ENCODE results near the gene TSHZ2. TPM values are rescaled to one million over a fixed set of nuclear protein-coding genes. Genes with fewer than 3 reads are reported as not detected.
"Not testable (repeated sequence)": the region's sequence is repeated elsewhere in the genome, so short reads cannot be mapped to it uniquely, and the experiment has no call there.

TSHZ2 gene
- total RNA-seq, 4 donors from 2014 or later, result 1.0 to 3.5 (median 2.8) TPM

DNA sequence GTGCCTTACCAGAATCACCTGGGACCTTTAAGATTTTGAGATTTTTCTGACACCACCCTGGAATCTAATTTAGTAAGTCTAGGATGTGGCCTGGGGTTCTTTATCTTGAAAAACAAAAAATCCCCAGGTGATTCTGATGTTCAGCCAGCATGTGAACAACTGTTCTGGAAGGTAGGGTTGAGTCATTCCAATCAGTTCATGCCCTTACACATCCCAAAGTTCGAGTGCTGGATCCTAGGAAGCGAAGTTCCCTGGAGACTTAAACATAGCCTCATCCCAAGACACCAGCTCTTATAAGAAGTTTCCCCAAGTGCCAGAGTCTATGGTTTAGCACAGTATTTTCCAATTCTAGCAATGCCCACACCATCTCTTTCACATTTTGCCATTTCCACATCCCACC is 6.3 kb upstream of the TSHZ2 start:
- no peaks in the 10 kb centered on the region for H3K9me3 ChIP-seq
- in situ Hi-C loops (cut with MboI; ENCODE audit: low sequenced_read_pairs in 4 of 4), result no loop called here
- no peak overlapping the region for H3K4me3 ChIP-seq
- no peaks in the 10 kb centered on the region for H3K4me1 ChIP-seq
- no peak for ATAC-seq
- H3K27ac ChIP-seq, result no peak overlapping the region
- intact Hi-C loops (cut with DNase I; ENCODE audit: low total_unique reads), result no loop called here
- no peaks in the 10 kb centered on the region for H3K27me3 ChIP-seq
- H3K36me3 ChIP-seq, result no peaks in the 10 kb centered on the region
- TF ChIP-seq POLR2A (IDR thresholded peaks at IDR 0.05), result no peak
- TF ChIP-seq CTCF (IDR thresholded peaks at IDR 0.05 in 4 of 5, conservative IDR thresholded peaks at IDR 0.05 in 1 of 5), result no peak
- no peak for DNase-seq

DNA sequence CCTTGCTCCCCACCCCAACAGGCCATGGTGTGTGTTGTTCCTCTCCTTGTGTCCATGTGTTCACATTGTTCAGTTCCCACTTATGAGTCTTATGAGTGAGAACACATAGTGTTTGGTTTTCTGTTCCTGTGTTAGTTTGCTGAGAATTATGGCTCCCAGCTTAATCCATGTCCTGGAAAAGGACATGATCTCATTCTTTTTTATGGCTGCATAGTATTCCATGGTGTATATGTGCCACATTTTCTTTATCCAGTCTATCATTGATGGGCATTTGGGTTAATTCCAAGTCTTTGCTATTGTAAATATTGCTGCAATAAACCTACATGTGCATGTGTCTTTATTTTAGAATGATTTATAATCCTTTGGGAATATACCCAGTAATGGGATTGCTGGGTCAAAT is 5.6 kb upstream of the TSHZ2 start:
- H3K27me3 ChIP-seq; H3K27ac ChIP-seq; ATAC-seq; intact Hi-C loops (cut with DNase I; ENCODE audit: low total_unique reads); in situ Hi-C loops (cut with MboI; ENCODE audit: low sequenced_read_pairs in 4 of 4); H3K9me3 ChIP-seq; H3K4me1 ChIP-seq; H3K36me3 ChIP-seq; H3K4me3 ChIP-seq; DNase-seq: not testable (repeated sequence)

DNA sequence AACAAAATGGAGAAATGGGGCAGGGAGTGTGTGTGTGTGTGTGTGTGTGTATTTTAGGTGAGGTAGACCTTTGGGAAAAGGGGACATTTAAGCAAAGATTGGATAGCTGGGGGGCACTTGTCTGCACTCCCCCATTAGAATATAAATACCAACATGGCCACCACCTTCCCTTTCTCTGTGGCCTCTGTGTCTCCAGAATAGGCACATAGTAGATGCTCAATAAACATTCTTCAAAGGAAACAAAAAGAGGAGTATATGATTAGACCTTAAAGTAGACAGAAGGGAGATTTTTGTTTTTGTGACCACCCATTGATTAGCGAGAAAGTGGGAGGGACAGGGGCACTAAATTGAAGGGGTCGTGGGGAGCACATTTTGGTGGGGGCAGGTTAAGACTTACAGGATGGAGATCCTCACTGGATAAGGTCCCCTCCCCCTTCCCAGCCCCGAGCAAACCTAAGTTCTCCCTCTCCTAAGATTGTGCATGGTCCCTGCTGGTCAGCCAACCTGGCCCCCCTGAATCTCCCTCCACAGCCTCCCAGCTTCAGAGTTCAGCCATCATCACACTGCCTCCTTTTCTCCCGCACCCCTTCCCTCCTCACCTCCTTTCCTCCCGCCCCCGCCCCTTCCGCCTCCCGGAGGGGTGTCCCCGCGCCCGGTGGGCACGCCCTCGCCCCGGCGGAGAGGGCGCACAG is 514 bp upstream of the TSHZ2 start:
- H3K4me3 ChIP-seq, result peak overlapping the region; percentile 53 to 59 (median 56)
- no peaks in the 10 kb centered on the region for H3K9me3 ChIP-seq
- H3K4me1 ChIP-seq, result no peaks in the 10 kb centered on the region
- intact Hi-C loops (cut with DNase I; ENCODE audit: low total_unique reads), result loop anchor here (10.0 kb wide), 1 partner anchor 63 kb away; no protein-coding TSS in a partner anchor
- H3K27me3 ChIP-seq, result peaks cover 0 to 6% (median 0%) of the 10 kb centered on the region in 3 donors
- no peaks in the 10 kb centered on the region for H3K36me3 ChIP-seq
- H3K27ac ChIP-seq, result peak overlapping the region; percentile 20 to 61 (median 54)
- in situ Hi-C loops (cut with MboI; ENCODE audit: low sequenced_read_pairs in 4 of 4), result no loop called here
- no peak for ATAC-seq
- no peak for DNase-seq
- no peak for TF ChIP-seq POLR2A (IDR thresholded peaks at IDR 0.05)
- TF ChIP-seq CTCF (IDR thresholded peaks at IDR 0.05 in 4 of 5, conservative IDR thresholded peaks at IDR 0.05 in 1 of 5), result no peak

DNA sequence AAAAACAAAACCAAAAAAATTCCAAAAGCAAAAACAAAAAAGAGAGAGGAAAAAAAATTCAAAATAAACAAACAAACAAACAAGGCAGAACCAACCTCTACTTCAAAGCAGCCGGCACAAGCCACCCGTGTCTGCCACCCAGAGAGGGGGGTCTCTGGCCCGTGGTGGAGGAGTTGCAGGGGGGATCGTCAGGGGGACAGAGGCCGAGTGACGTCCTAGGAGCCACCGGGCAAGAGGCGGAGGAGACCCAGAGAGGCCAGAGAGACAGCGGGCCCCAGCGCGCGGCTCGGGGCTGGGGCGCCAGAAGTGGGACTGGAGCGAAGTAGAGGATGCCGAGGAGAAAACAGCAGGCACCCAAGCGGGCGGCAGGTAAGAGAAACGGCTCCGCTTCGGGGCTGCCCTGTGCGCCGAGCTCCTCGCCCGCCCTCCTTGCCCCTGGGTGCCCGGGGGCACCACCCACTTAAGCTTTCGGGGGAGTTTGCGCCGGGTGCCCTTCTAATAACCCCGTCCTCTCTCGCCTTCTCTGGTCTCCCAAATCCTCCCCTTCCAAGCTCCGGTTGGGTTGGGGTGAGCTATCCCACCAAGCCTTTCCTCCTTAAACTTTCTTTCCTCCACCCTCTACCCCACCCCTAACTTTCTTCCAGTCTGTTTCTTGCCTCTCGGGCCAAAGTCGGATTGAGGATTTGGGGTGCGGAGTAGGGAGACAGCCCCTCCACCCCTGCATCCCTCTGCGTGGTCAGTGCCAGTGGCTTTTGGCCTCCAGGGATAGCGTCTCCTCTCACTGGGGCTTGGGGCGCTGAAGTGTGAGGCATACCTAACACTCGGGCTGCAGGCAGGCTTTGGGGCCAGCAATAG is 1.0 kb downstream of the TSHZ2 start:
- TF ChIP-seq CTCF (IDR thresholded peaks at IDR 0.05 in 4 of 5, conservative IDR thresholded peaks at IDR 0.05 in 1 of 5) (no peak), POLR2A (IDR thresholded peaks at IDR 0.05) (no peak)
- ATAC-seq, result peak in 1 of 2 donors; percentile 44
- H3K27ac ChIP-seq, result peak overlapping the region; percentile 22 to 61 (median 54)
- peak overlapping the region; percentile 53 to 59 (median 56) for H3K4me3 ChIP-seq
- in situ Hi-C loops (cut with MboI; ENCODE audit: low sequenced_read_pairs in 4 of 4) (no loop called here), intact Hi-C loops (cut with DNase I; ENCODE audit: low total_unique reads) (loop anchor here (10.0 kb wide), 1 partner anchor 62 kb away; no protein-coding TSS in a partner anchor)
- no peaks in the 10 kb centered on the region for H3K4me1 ChIP-seq
- no peaks in the 10 kb centered on the region for H3K36me3 ChIP-seq
- DNase-seq, result no peak
- no peaks in the 10 kb centered on the region for H3K9me3 ChIP-seq
- peaks cover 0 to 6% (median 0%) of the 10 kb centered on the region in 3 donors for H3K27me3 ChIP-seq

- no peak for TF ChIP-seq POLR2A (IDR thresholded peaks at IDR 0.05)
- TF ChIP-seq CTCF (IDR thresholded peaks at IDR 0.05 in 4 of 5, conservative IDR thresholded peaks at IDR 0.05 in 1 of 5), result no peak
- H3K9me3 ChIP-seq, result no peaks in the 10 kb centered on the region
- DNase-seq (no peak), ATAC-seq (no peak)
- peaks cover 0 to 6% (median 0%) of the 10 kb centered on the region in 3 donors for H3K27me3 ChIP-seq
- peak overlapping the region; percentile 20 to 59 (median 43) for H3K4me3 ChIP-seq
- intact Hi-C loops (cut with DNase I; ENCODE audit: low total_unique reads) (loop anchor here (10.0 kb wide), 1 partner anchor 61 kb away; no protein-coding TSS in a partner anchor), in situ Hi-C loops (cut with MboI; ENCODE audit: low sequenced_read_pairs in 4 of 4) (no loop called here)
- no peaks in the 10 kb centered on the region for H3K4me1 ChIP-seq
- peak overlapping the region; percentile 22 to 59 (median 47) for H3K27ac ChIP-seq
- no peaks in the 10 kb centered on the region for H3K36me3 ChIP-seq
Observed at GRCh38 chr20:52974179-52974594, 2.0 kb downstream of the TSHZ2 start.
